SK-N-SH (cell line): ENCODE measurements around the gene CIPC. TPM values are rescaled to one million over a fixed set of nuclear protein-coding genes. Genes with fewer than 3 reads are reported as not detected.

Experiments
- CTCF ChIA-PET: fragments of 300-600, 350-600 bp; formaldehyde crosslinking; extraction: SDS; loops from one replicate; lab custom pipeline; 2021; lab: Yijun Ruan, JAX
- POLR2A ChIA-PET: fragments of 350-600 bp; sonication (Branson Sonifier 250); formaldehyde crosslinking; extraction: SDS; loops from one replicate; lab custom pipeline; 2020; ENCODE audit warnings: antibody characterized with exemption, inconsistent platforms; lab: Yijun Ruan, JAX
- DNase-seq: peaks from one replicate; pipeline ENCODE4 v3.0.0; 2012
- H2AFZ ChIP-seq: fragments of 200-600 bp; sonication (generic); 2 replicates; pipeline ENCODE4 v1.8.1; 2016; ENCODE audit warnings: antibody characterized with exemption, mild to moderate bottlenecking, low read depth
- H3F3A ChIP-seq: fragments of 200-600 bp; sonication (generic); replicated peaks from 2 replicates; pipeline ENCODE3; 2016; ENCODE audit warnings: antibody characterized with exemption, mild to moderate bottlenecking; ENCODE audit not compliant: insufficient read depth
- H3K27ac ChIP-seq, 2 experiments: fragments of 200-500 bp in 1 of 2; fragments of 200-600 bp in 1 of 2; sonication (Bioruptor generic) in 1 of 2; sonication (generic), shearing (Covaris generic) in 1 of 2; 2 replicates each; pipeline versions ENCODE4 v1.5.1 to v1.6.1; 2014 to 2016; ENCODE audit warnings: low read depth in 2 of 2, inconsistent platforms in 1 of 2, low read length in 1 of 2, mild to moderate bottlenecking in 1 of 2, mixed read lengths in 1 of 2
- H3K27me3 ChIP-seq: fragments of 200-600 bp; sonication (generic), shearing (Covaris generic); 2 replicates; pipeline ENCODE4 v1.6.1; 2016; ENCODE audit warnings: mixed run types; ENCODE audit not compliant: insufficient read depth
- H3K36me3 ChIP-seq, 2 experiments: fragments of 200-500 bp in 1 of 2; fragments of 200-600 bp in 1 of 2; sonication (Bioruptor generic) in 1 of 2; sonication (generic) in 1 of 2; replicated peaks in 1 of 2; 2 replicates each; pipeline versions ENCODE3 to v1.5.1; 2014 to 2016; ENCODE audit warnings: low read length in 1 of 2, mild to moderate bottlenecking in 1 of 2; ENCODE audit not compliant: insufficient read depth in 2 of 2, control insufficient read depth in 1 of 2
- H3K4me1 ChIP-seq, 2 experiments: fragments of 200-500 bp in 1 of 2; fragments of 200-600 bp in 1 of 2; sonication (Bioruptor generic) in 1 of 2; sonication (generic), shearing (Covaris generic) in 1 of 2; 2 replicates each; pipeline versions ENCODE4 v1.5.1 to v1.6.1; 2014 to 2016; ENCODE audit warnings: low read depth in 1 of 2, low read length in 1 of 2, mixed run types in 1 of 2; ENCODE audit not compliant: insufficient read depth in 2 of 2, control insufficient read depth in 1 of 2
- H3K4me2 ChIP-seq: fragments of 200-600 bp; sonication (generic), shearing (Covaris generic); 2 replicates; pipeline ENCODE4 v1.6.1; 2017; ENCODE audit warnings: mixed run types
- H3K4me3 ChIP-seq, 2 experiments: fragments of 200-500 bp in 1 of 2; fragments of 200-600 bp in 1 of 2; sonication (Bioruptor generic) in 1 of 2; sonication (generic), shearing (Covaris generic) in 1 of 2; 2 replicates each; pipeline versions ENCODE4 v1.5.1 to v1.8.1; 2014 to 2016; ENCODE audit warnings: low read depth in 2 of 2, inconsistent platforms in 1 of 2, low read length in 1 of 2, mild to moderate bottlenecking in 1 of 2, mixed read lengths in 1 of 2, moderate library complexity in 1 of 2
- H3K79me2 ChIP-seq: fragments of 200-600 bp; sonication (generic); 2 replicates; pipeline ENCODE4 v1.8.1; 2017; ENCODE audit warnings: mild to moderate bottlenecking; ENCODE audit not compliant: insufficient read depth
- H3K9ac ChIP-seq: fragments of 200-600 bp; sonication (generic); 2 replicates; pipeline ENCODE4 v1.6.1; 2017; ENCODE audit warnings: mixed run types
- H3K9me2 ChIP-seq: fragments of 200-600 bp; sonication (generic); 2 replicates; pipeline ENCODE4 v1.6.1; 2017; ENCODE audit warnings: mixed run types
- H3K9me3 ChIP-seq: fragments of 200-600 bp; sonication (generic); 2 replicates; pipeline ENCODE4 v1.6.1; 2017; ENCODE audit warnings: mixed run types, mild to moderate bottlenecking, moderate library complexity
- H4K20me1 ChIP-seq: fragments of 200-600 bp; sonication (generic); 2 replicates; pipeline ENCODE4 v1.6.1; 2017; ENCODE audit warnings: mild to moderate bottlenecking, mixed run types; ENCODE audit not compliant: insufficient read depth
- CHD2 ChIP-seq: fragments of 150-350 bp; IDR thresholded peaks from 2 replicates; pipeline ENCODE4 v1.6.1; 2018; ENCODE audit warnings: low read length; ENCODE audit not compliant: partially characterized antibody
- CTCF ChIP-seq: fragments of 200-600 bp; sonication (generic); IDR thresholded peaks from 2 replicates; pipeline ENCODE4 v1.6.1; 2017; ENCODE audit warnings: antibody characterized with exemption, mild to moderate bottlenecking, moderate library complexity
- ELF1 ChIP-seq: IDR thresholded peaks from 2 replicates; pipeline ENCODE4 v1.4.0; 2012
- GABPA ChIP-seq: IDR thresholded peaks from 2 replicates; pipeline ENCODE4 v1.4.0; 2012; ENCODE audit warnings: low read depth, mild to moderate bottlenecking
- GATA2 ChIP-seq: sonication (generic); formaldehyde crosslinking; IDR thresholded peaks from 2 replicates; pipeline ENCODE4 v1.5.0; 2020; ENCODE audit warnings: mild to moderate bottlenecking, missing genetic modification reagents
- IRF3 ChIP-seq: fragments of 150-350 bp; IDR thresholded peaks from 2 replicates; pipeline ENCODE4 v1.6.1; 2016; ENCODE audit warnings: mild to moderate bottlenecking, low read depth, low read length
- JUND ChIP-seq: IDR thresholded peaks from 2 replicates; pipeline ENCODE4 v1.4.0; 2012
- MAX ChIP-seq: IDR thresholded peaks from 2 replicates; pipeline ENCODE4 v1.4.0; 2012; ENCODE audit warnings: low read depth
- NRF1 ChIP-seq: IDR thresholded peaks from 2 replicates; pipeline ENCODE4 v1.6.1; 2012; ENCODE audit warnings: low read depth, mild to moderate bottlenecking, low read length
- PBX3 ChIP-seq: IDR thresholded peaks from 2 replicates; pipeline ENCODE4; 2012
- POLR2AphosphoS5 ChIP-seq: IDR thresholded peaks from 2 replicates; pipeline ENCODE4 v1.6.1; 2012; ENCODE audit warnings: low read depth, low read length
- RFX5 ChIP-seq: IDR thresholded peaks from 2 replicates; pipeline ENCODE4 v1.6.1; 2012; ENCODE audit warnings: mild to moderate bottlenecking, improper control_type of control experiment, low read length
- RXRA ChIP-seq: IDR thresholded peaks from 2 replicates; pipeline ENCODE4 v1.4.0; 2012; ENCODE audit warnings: low read depth, mild to moderate bottlenecking, borderline replicate concordance
- SMC3 ChIP-seq: IDR thresholded peaks from 2 replicates; pipeline ENCODE4 v1.6.1; 2012; ENCODE audit warnings: low read depth, low read length, improper control_type of control experiment
- WGBS: methylation state at CpG from one replicate; pipeline ENCODE4 v1.1.6; 2017; ENCODE audit warnings: low lambda C conversion rate; 5-methylcytosine and 5-hydroxymethylcytosine counted together
- polyA plus RNA-seq, 3 experiments: library from polyadenylated mRNA; depleted of rRNA; stranded (reverse); fragments of >200 nt; gene quantifications; 2 replicates each; pipeline ENCODE4 v1.2.3, GENCODE V29; 2012
- TF ChIP-seq, protein P1 (sequence below): IDR thresholded peaks from 2 replicates; pipeline ENCODE4 v1.6.1; 2012; ENCODE audit warnings: mild to moderate bottlenecking, low read depth, low read length, moderate library complexity

Gene CIPC
- polyA plus RNA-seq, 1 of the 3 experiments (the other 2 are of a cell fraction) = 6.5 TPM

DNA sequence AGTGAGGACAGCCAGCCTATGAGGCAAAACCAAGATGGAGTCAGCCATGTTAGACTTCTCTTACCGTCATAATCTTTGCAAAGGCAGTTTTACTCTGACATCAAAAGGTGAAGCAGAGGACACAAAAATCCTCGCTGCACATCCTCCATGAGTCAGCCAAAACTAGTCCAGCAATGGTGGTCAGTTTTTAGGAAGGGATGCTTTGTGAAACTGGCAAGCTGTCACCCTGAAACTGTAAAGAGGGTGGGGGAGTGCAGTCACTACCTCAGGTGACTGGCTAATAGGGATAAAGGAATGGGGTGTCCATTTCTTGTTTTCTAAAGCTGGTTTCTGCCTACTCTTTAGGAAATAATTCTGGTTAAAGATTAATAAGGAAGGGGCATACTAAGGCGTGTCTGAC, 5.4 kb upstream of the CIPC start:
- ChIA-PET CTCF (interaction anchor here (0.9 to 17.4 kb wide), 9 partner anchors 9 to 385 kb away, joined by 3 to 309 read pairs (median 3); no protein-coding TSS in a partner anchor), POLR2A (no interaction called here)
- Histone ChIP-seq H2AFZ (no peak overlapping the region), H3K27me3 (no peaks in the 10 kb centered on the region), H3F3A (peaks cover 21% of the 10 kb centered on the region), H4K20me1 (no peaks in the 10 kb centered on the region), H3K9ac (no peak overlapping the region), H3K4me2 (no peak overlapping the region), H3K27ac (no peak overlapping the region), H3K9me2 (no peaks in the 10 kb centered on the region), H3K36me3 (no peaks in the 10 kb centered on the region), H3K4me3 (no peak overlapping the region), H3K79me2 (peaks cover 18% of the 10 kb centered on the region; the same call in 1 of the 2 replicates), H3K4me1 (peaks cover 0 to 9% of the 10 kb centered on the region in 2 experiments), H3K9me3 (0 out of 2 replicates have a peak, but pooled peaks cover 4% of the 10 kb centered on the region)
- WGBS = 62% methylated on average over 3 of the region's 3 CpGs
- no peak for DNase-seq
- TF ChIP-seq, protein P1, sequence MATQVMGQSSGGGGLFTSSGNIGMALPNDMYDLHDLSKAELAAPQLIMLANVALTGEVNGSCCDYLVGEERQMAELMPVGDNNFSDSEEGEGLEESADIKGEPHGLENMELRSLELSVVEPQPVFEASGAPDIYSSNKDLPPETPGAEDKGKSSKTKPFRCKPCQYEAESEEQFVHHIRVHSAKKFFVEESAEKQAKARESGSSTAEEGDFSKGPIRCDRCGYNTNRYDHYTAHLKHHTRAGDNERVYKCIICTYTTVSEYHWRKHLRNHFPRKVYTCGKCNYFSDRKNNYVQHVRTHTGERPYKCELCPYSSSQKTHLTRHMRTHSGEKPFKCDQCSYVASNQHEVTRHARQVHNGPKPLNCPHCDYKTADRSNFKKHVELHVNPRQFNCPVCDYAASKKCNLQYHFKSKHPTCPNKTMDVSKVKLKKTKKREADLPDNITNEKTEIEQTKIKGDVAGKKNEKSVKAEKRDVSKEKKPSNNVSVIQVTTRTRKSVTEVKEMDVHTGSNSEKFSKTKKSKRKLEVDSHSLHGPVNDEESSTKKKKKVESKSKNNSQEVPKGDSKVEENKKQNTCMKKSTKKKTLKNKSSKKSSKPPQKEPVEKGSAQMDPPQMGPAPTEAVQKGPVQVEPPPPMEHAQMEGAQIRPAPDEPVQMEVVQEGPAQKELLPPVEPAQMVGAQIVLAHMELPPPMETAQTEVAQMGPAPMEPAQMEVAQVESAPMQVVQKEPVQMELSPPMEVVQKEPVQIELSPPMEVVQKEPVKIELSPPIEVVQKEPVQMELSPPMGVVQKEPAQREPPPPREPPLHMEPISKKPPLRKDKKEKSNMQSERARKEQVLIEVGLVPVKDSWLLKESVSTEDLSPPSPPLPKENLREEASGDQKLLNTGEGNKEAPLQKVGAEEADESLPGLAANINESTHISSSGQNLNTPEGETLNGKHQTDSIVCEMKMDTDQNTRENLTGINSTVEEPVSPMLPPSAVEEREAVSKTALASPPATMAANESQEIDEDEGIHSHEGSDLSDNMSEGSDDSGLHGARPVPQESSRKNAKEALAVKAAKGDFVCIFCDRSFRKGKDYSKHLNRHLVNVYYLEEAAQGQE = no peak
- TF ChIP-seq POLR2AphosphoS5 (no peak), PBX3 (no peak), SMC3 (no peak), NRF1 (no peak), JUND (no peak), CHD2 (no peak), GABPA (no peak)

DNA sequence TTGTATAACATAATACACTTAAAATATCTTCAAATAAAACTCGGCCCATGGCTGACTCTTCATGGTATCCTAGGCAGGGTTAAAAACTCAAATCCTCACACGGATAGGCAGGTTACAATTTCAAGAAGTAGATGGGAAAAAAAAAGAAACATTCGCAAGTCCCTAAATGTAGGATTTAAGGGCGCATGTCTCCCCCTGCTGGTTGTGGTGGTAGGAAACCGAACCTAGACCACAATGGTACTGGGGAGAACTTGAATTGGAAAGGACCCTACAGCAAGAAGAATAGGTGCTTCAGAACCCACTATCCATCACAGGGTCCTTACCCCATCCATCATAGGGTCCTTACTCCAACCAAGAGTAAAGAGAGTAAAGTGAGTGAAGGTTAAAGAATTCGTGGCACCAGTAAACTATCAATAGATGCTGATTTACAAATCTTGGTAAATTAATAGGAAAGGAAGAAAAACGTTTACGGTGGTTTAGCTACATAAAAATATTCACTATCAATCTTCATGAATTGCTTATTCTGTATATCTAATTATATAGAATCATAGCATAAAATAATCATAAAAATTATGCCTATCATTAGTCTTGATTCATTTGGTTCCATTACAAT, 3.3 kb upstream of the CIPC start:
- CTCF ChIA-PET = interaction anchor here (0.6 to 17.4 kb wide), 24 partner anchors 11 to 771 kb away, joined by 3 to 309 read pairs (median 4); partner anchors contain the start of genes ANGEL1 and ZDHHC22
- Histone ChIP-seq H3K36me3 (no peaks in the 10 kb centered on the region), H3K9ac (no peak overlapping the region), H3K27ac (no peak overlapping the region), H3K4me3 (no peak overlapping the region; a peak in 1 of 4 replicates), H3K4me1 (peaks cover 10 to 15% of the 10 kb centered on the region in 2 experiments), H3K27me3 (no peaks in the 10 kb centered on the region), H3K79me2 (peaks cover 32% of the 10 kb centered on the region; the same call in 1 of the 2 replicates), H3K9me2 (no peaks in the 10 kb centered on the region), H3K4me2 (no peak overlapping the region), H3F3A (peaks cover 21% of the 10 kb centered on the region), H4K20me1 (no peaks in the 10 kb centered on the region), H2AFZ (no peak overlapping the region), H3K9me3 (0 out of 2 replicates have a peak, but pooled peaks cover 4% of the 10 kb centered on the region)
- POLR2A ChIA-PET = no interaction called here
- peak; percentile 70 for DNase-seq
- WGBS = 36% methylated on average over 8 of the region's 8 CpGs
- TF ChIP-seq RXRA (no peak), CTCF (peak; percentile 87), RFX5 (0 out of 2 replicates have a peak, but pooled peaks have one; percentile 39), MAX (no peak), GATA2 (CRISPR knock-in tag) (no peak), ELF1 (no peak), IRF3 (no peak)
- TF ChIP-seq, protein P1 = no peak
